SK-N-SH (cell line): ENCODE data around the gene PGM5. TPM values are rescaled to one million over a fixed set of nuclear protein-coding genes. Genes with fewer than 3 reads are reported as not detected.

Source experiments
- CTCF ChIA-PET: fragments of 300-600, 350-600 bp; formaldehyde crosslinking; extraction: SDS; loops from one replicate; lab custom pipeline; 2021; lab: Yijun Ruan, JAX
- POLR2A ChIA-PET: fragments of 350-600 bp; sonication (Branson Sonifier 250); formaldehyde crosslinking; extraction: SDS; loops from one replicate; lab custom pipeline; 2020; ENCODE audit warnings: antibody characterized with exemption, inconsistent platforms; lab: Yijun Ruan, JAX
- DNase-seq: peaks from one replicate; pipeline ENCODE4 v3.0.0; 2012
- H2AFZ ChIP-seq: fragments of 200-600 bp; sonication (generic); 2 replicates; pipeline ENCODE4 v1.8.1; 2016; ENCODE audit warnings: antibody characterized with exemption, mild to moderate bottlenecking, low read depth
- H3F3A ChIP-seq: fragments of 200-600 bp; sonication (generic); replicated peaks from 2 replicates; pipeline ENCODE3; 2016; ENCODE audit warnings: antibody characterized with exemption, mild to moderate bottlenecking; ENCODE audit not compliant: insufficient read depth
- H3K27ac ChIP-seq, 2 experiments: fragments of 200-500 bp in 1 of 2; fragments of 200-600 bp in 1 of 2; sonication (Bioruptor generic) in 1 of 2; sonication (generic), shearing (Covaris generic) in 1 of 2; 2 replicates each; pipeline versions ENCODE4 v1.5.1 to v1.6.1; 2014 to 2016; ENCODE audit warnings: low read depth in 2 of 2, inconsistent platforms in 1 of 2, low read length in 1 of 2, mild to moderate bottlenecking in 1 of 2, mixed read lengths in 1 of 2
- H3K27me3 ChIP-seq: fragments of 200-600 bp; sonication (generic), shearing (Covaris generic); 2 replicates; pipeline ENCODE4 v1.6.1; 2016; ENCODE audit warnings: mixed run types; ENCODE audit not compliant: insufficient read depth
- H3K36me3 ChIP-seq, 2 experiments: fragments of 200-500 bp in 1 of 2; fragments of 200-600 bp in 1 of 2; sonication (Bioruptor generic) in 1 of 2; sonication (generic) in 1 of 2; replicated peaks in 1 of 2; 2 replicates each; pipeline versions ENCODE3 to v1.5.1; 2014 to 2016; ENCODE audit warnings: low read length in 1 of 2, mild to moderate bottlenecking in 1 of 2; ENCODE audit not compliant: insufficient read depth in 2 of 2, control insufficient read depth in 1 of 2
- H3K4me1 ChIP-seq, 2 experiments: fragments of 200-500 bp in 1 of 2; fragments of 200-600 bp in 1 of 2; sonication (Bioruptor generic) in 1 of 2; sonication (generic), shearing (Covaris generic) in 1 of 2; 2 replicates each; pipeline versions ENCODE4 v1.5.1 to v1.6.1; 2014 to 2016; ENCODE audit warnings: low read depth in 1 of 2, low read length in 1 of 2, mixed run types in 1 of 2; ENCODE audit not compliant: insufficient read depth in 2 of 2, control insufficient read depth in 1 of 2
- H3K4me2 ChIP-seq: fragments of 200-600 bp; sonication (generic), shearing (Covaris generic); 2 replicates; pipeline ENCODE4 v1.6.1; 2017; ENCODE audit warnings: mixed run types
- H3K4me3 ChIP-seq, 2 experiments: fragments of 200-500 bp in 1 of 2; fragments of 200-600 bp in 1 of 2; sonication (Bioruptor generic) in 1 of 2; sonication (generic), shearing (Covaris generic) in 1 of 2; 2 replicates each; pipeline versions ENCODE4 v1.5.1 to v1.8.1; 2014 to 2016; ENCODE audit warnings: low read depth in 2 of 2, inconsistent platforms in 1 of 2, low read length in 1 of 2, mild to moderate bottlenecking in 1 of 2, mixed read lengths in 1 of 2, moderate library complexity in 1 of 2
- H3K79me2 ChIP-seq: fragments of 200-600 bp; sonication (generic); 2 replicates; pipeline ENCODE4 v1.8.1; 2017; ENCODE audit warnings: mild to moderate bottlenecking; ENCODE audit not compliant: insufficient read depth
- H3K9ac ChIP-seq: fragments of 200-600 bp; sonication (generic); 2 replicates; pipeline ENCODE4 v1.6.1; 2017; ENCODE audit warnings: mixed run types
- H3K9me2 ChIP-seq: fragments of 200-600 bp; sonication (generic); 2 replicates; pipeline ENCODE4 v1.6.1; 2017; ENCODE audit warnings: mixed run types
- H3K9me3 ChIP-seq: fragments of 200-600 bp; sonication (generic); 2 replicates; pipeline ENCODE4 v1.6.1; 2017; ENCODE audit warnings: mixed run types, mild to moderate bottlenecking, moderate library complexity
- H4K20me1 ChIP-seq: fragments of 200-600 bp; sonication (generic); 2 replicates; pipeline ENCODE4 v1.6.1; 2017; ENCODE audit warnings: mild to moderate bottlenecking, mixed run types; ENCODE audit not compliant: insufficient read depth
- CTCF ChIP-seq: fragments of 200-600 bp; sonication (generic); IDR thresholded peaks from 2 replicates; pipeline ENCODE4 v1.6.1; 2017; ENCODE audit warnings: antibody characterized with exemption, mild to moderate bottlenecking, moderate library complexity
- FOXJ3 ChIP-seq: sonication (generic); formaldehyde crosslinking; IDR thresholded peaks from 2 replicates; pipeline ENCODE4 v1.5.1; 2020; ENCODE audit warnings: mild to moderate bottlenecking, missing genetic modification reagents
- GATA2 ChIP-seq: sonication (generic); formaldehyde crosslinking; IDR thresholded peaks from 2 replicates; pipeline ENCODE4 v1.5.0; 2020; ENCODE audit warnings: mild to moderate bottlenecking, missing genetic modification reagents
- MEF2A ChIP-seq: IDR thresholded peaks from 2 replicates; pipeline ENCODE4 v1.4.0; 2012; ENCODE audit warnings: low read depth, borderline replicate concordance
- MXI1 ChIP-seq: IDR thresholded peaks from 2 replicates; pipeline ENCODE4 v1.6.1; 2012; ENCODE audit warnings: mild to moderate bottlenecking, low read depth, low read length, improper control_type of control experiment
- NFIC ChIP-seq: IDR thresholded peaks from 2 replicates; pipeline ENCODE4 v1.4.0; 2012; ENCODE audit warnings: borderline replicate concordance
- NRF1 ChIP-seq: IDR thresholded peaks from 2 replicates; pipeline ENCODE4 v1.6.1; 2012; ENCODE audit warnings: low read depth, mild to moderate bottlenecking, low read length
- RAD21 ChIP-seq: IDR thresholded peaks from 2 replicates; pipeline ENCODE4 v1.6.1; 2012; ENCODE audit warnings: mild to moderate bottlenecking, low read length
- RCOR1 ChIP-seq: fragments of 150-350 bp; IDR thresholded peaks from 2 replicates; pipeline ENCODE4 v1.6.1; 2017; ENCODE audit warnings: antibody characterized with exemption, low read length
- REST ChIP-seq: IDR thresholded peaks from 2 replicates; pipeline ENCODE4 v1.6.1; 2012; ENCODE audit warnings: mild to moderate bottlenecking, low read depth, low read length, moderate library complexity
- SIN3A ChIP-seq: IDR thresholded peaks from 2 replicates; pipeline ENCODE4 v1.6.1; 2012; ENCODE audit warnings: low read depth, mild to moderate bottlenecking, low read length, moderate library complexity, borderline replicate concordance
- SMC3 ChIP-seq: IDR thresholded peaks from 2 replicates; pipeline ENCODE4 v1.6.1; 2012; ENCODE audit warnings: low read depth, low read length, improper control_type of control experiment
- TAF1 ChIP-seq: IDR thresholded peaks from 2 replicates; pipeline ENCODE4 v1.6.1; 2012; ENCODE audit warnings: low read depth, mild to moderate bottlenecking, low read length, moderate library complexity, borderline replicate concordance
- TCF12 ChIP-seq: IDR thresholded peaks from 2 replicates; pipeline ENCODE4 v1.4.0; 2012
- ZBTB33 ChIP-seq: IDR thresholded peaks from 2 replicates; pipeline ENCODE4 v1.4.0; 2012; ENCODE audit warnings: low read depth, borderline replicate concordance
- WGBS: methylation state at CpG from one replicate; pipeline ENCODE4 v1.1.6; 2017; ENCODE audit warnings: low lambda C conversion rate; 5-methylcytosine and 5-hydroxymethylcytosine counted together
- polyA plus RNA-seq, 3 experiments: library from polyadenylated mRNA; depleted of rRNA; stranded (reverse); fragments of >200 nt; gene quantifications; 2 replicates each; pipeline ENCODE4 v1.2.3, GENCODE V29; 2012

Gene PGM5
- polyA plus RNA-seq, 1 of the 3 experiments (the other 2 are of a cell fraction), result not detected

GRCh38 chr9:68547417-68547816 is 191.0 kb downstream of the PGM5 start:
- Histone ChIP-seq H3F3A (no peaks in the 10 kb centered on the region), H4K20me1 (no peaks in the 10 kb centered on the region), H3K27ac (no peak overlapping the region), H3K4me1 (no peaks in the 10 kb centered on the region), H3K9ac (no peak overlapping the region)
- TF ChIP-seq RCOR1 (no peak), ZBTB33 (no peak), TAF1 (no peak), RAD21 (no peak), TCF12 (no peak), CTCF (no peak), SIN3A (no peak), SMC3 (no peak), REST (no peak)
- TF ChIP-seq, all 33 proteins: peak for 0
- ChIA-PET POLR2A (no interaction called here), CTCF (no interaction called here)
- no peaks in the 10 kb centered on the region for H3K27me3 ChIP-seq
- no peak overlapping the region for H3K4me2 ChIP-seq
- no peak overlapping the region for H2AFZ ChIP-seq
- H3K9me3 ChIP-seq, result no peaks in the 10 kb centered on the region
- no peak overlapping the region for H3K4me3 ChIP-seq
- no peaks in the 10 kb centered on the region for H3K9me2 ChIP-seq
- DNase-seq, result no peak
- H3K79me2 ChIP-seq, result no peaks in the 10 kb centered on the region
- H3K36me3 ChIP-seq, result no peaks in the 10 kb centered on the region

GRCh38 chr9:68548241-68548640 is 191.8 kb downstream of the PGM5 start:
- Histone ChIP-seq H3K4me1 (no peaks in the 10 kb centered on the region), H3K9me3 (no peaks in the 10 kb centered on the region), H4K20me1 (no peaks in the 10 kb centered on the region), H3K27ac (no peak overlapping the region), H3K79me2 (no peaks in the 10 kb centered on the region), H3K4me3 (no peak overlapping the region), H3K9ac (no peak overlapping the region), H3K9me2 (no peaks in the 10 kb centered on the region), H3F3A (no peaks in the 10 kb centered on the region), H3K27me3 (no peaks in the 10 kb centered on the region), H3K4me2 (no peak overlapping the region), H3K36me3 (no peaks in the 10 kb centered on the region), H2AFZ (no peak overlapping the region)
- DNase-seq, result no peak
- ChIA-PET POLR2A (no interaction called here), CTCF (no interaction called here)
- WGBS, result 3% methylated on average over 3 of the region's 3 CpGs
- TF ChIP-seq NRF1 (no peak), TAF1 (no peak), SIN3A (no peak), MEF2A (no peak), GATA2 (CRISPR knock-in tag) (no peak), MXI1 (no peak), TCF12 (no peak), NFIC (no peak), FOXJ3 (CRISPR knock-in tag) (no peak)
